ENCODE results near the gene LRRC51.

LRRC51 gene

DNA sequence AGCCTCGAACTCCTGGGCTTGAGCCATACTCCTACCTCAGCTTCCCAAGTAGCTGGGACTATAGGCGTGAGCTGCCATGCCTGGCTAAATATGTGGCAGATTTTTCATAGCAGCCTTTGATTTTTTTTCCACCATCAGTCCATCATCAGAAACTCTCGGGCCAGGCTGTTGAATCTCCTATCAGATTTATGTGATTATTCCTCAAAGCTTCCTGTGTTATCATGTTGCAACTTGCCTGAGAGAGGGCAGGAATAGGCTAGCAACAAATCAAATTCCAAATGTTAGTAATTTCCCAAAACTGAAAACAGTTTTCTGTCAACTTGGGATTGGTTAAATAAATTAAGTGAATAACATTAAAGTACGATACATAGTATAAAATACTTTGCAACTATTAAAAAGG, 3.4 kb downstream of the LRRC51 start:
- Histone ChIP-seq H3K9me3 (ENCODE audit: control insufficient read depth in 1 of 2, low read length in 2 of 2) (no peaks in the 10 kb centered on the region), H3K4me1 (ENCODE audit: control insufficient read depth in 1 of 2, insufficient read depth in 2 of 2, low read length in 2 of 2) (peaks cover under 1 to 8% of the 10 kb centered on the region in 2 donors), H3K27me3 (ENCODE audit: control insufficient read depth in 1 of 2, insufficient read depth in 2 of 2, low read length in 2 of 2) (no peaks in the 10 kb centered on the region), H3K9ac (ENCODE audit: low read depth in 1 of 2, low read length in 2 of 2) (no peak overlapping the region), H3K4me3 (ENCODE audit: low read depth in 1 of 2, low read length in 2 of 2) (no peak overlapping the region), H3K27ac (ENCODE audit: low read depth, low read length) (no peak overlapping the region), H3K36me3 (ENCODE audit: control insufficient read depth in 1 of 2, insufficient read depth in 2 of 2, low read length in 2 of 2) (peaks cover 7 to 8% of the 10 kb centered on the region in 2 donors)

DNA sequence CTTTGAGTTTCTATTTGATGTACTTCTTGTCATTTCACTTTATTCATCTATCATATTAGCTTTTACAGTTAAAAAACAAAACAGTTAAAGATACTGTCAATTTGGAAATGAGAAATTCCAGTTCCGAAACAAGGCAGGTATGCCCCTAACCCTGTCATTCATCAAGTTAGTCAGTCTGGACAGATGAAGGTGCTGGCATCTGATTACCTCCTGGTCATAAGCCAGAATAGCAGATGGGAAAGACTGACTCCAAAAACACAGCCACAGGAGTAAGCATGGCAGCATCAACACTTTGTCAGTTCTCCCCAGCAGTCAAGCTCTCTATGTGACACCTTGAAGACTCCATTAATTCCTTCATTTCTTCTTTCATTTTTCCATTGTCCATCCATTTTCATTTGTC, 4.3 kb downstream of the LRRC51 start:
- Histone ChIP-seq H3K4me1 (ENCODE audit: control insufficient read depth in 1 of 2, insufficient read depth in 2 of 2, low read length in 2 of 2) (peaks cover 2 to 7% of the 10 kb centered on the region in 2 donors), H3K4me3 (ENCODE audit: low read depth in 1 of 2, low read length in 2 of 2) (no peak overlapping the region), H3K9ac (ENCODE audit: low read depth in 1 of 2, low read length in 2 of 2) (no peak overlapping the region), H3K9me3 (ENCODE audit: control insufficient read depth in 1 of 2, low read length in 2 of 2) (no peaks in the 10 kb centered on the region), H3K27me3 (ENCODE audit: control insufficient read depth in 1 of 2, insufficient read depth in 2 of 2, low read length in 2 of 2) (no peaks in the 10 kb centered on the region), H3K27ac (ENCODE audit: low read depth, low read length) (no peak overlapping the region), H3K36me3 (ENCODE audit: control insufficient read depth in 1 of 2, insufficient read depth in 2 of 2, low read length in 2 of 2) (peaks cover 8 to 13% of the 10 kb centered on the region in 2 donors)

DNA sequence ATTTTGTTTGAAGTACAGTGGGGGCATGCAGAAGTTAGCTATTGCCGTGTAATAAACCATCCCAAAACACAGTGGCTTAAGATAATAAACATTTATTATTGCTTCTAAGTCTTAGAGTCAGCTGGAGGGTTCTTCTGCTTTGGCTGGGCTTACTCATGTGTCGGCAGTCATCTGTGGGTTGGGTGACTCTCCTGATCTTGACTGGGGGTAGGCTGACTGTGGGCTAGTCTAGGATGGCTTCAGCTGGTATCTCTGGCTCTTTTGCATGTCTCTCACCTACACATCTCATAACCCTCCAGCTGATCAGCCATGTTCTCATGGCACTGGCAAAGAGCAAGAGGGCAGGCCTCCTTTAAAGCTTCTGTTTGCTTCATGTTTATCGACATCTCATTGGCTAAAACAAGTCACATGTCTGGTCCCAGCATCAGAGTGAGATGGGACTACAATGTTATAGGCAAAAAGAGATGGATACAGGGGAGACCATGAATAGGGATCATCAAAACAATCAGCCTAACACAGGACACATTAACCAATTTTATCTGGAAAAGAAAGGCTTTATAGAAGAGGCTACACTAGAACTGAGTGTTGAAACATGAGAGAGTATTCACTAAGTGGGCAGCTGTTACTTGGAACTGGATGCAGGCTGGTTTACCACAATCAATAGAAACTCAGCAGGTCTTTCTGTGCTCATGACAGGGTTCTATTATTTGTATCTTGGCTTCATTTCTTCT, 5.1 kb downstream of the LRRC51 start:
- no peaks in the 10 kb centered on the region for H3K9me3 ChIP-seq (ENCODE audit: control insufficient read depth in 1 of 2, low read length in 2 of 2)
- H3K27me3 ChIP-seq (ENCODE audit: control insufficient read depth in 1 of 2, insufficient read depth in 2 of 2, low read length in 2 of 2): no peaks in the 10 kb centered on the region
- H3K27ac ChIP-seq (ENCODE audit: low read depth, low read length): no peak overlapping the region
- no peak overlapping the region for H3K9ac ChIP-seq (ENCODE audit: low read depth in 1 of 2, low read length in 2 of 2)
- H3K4me3 ChIP-seq (ENCODE audit: low read depth in 1 of 2, low read length in 2 of 2): no peak overlapping the region
- H3K36me3 ChIP-seq (ENCODE audit: control insufficient read depth in 1 of 2, insufficient read depth in 2 of 2, low read length in 2 of 2): peaks cover 8 to 18% of the 10 kb centered on the region in 2 donors
- H3K4me1 ChIP-seq (ENCODE audit: control insufficient read depth in 1 of 2, insufficient read depth in 2 of 2, low read length in 2 of 2): peaks cover 7 to 10% of the 10 kb centered on the region in 2 donors

DNA sequence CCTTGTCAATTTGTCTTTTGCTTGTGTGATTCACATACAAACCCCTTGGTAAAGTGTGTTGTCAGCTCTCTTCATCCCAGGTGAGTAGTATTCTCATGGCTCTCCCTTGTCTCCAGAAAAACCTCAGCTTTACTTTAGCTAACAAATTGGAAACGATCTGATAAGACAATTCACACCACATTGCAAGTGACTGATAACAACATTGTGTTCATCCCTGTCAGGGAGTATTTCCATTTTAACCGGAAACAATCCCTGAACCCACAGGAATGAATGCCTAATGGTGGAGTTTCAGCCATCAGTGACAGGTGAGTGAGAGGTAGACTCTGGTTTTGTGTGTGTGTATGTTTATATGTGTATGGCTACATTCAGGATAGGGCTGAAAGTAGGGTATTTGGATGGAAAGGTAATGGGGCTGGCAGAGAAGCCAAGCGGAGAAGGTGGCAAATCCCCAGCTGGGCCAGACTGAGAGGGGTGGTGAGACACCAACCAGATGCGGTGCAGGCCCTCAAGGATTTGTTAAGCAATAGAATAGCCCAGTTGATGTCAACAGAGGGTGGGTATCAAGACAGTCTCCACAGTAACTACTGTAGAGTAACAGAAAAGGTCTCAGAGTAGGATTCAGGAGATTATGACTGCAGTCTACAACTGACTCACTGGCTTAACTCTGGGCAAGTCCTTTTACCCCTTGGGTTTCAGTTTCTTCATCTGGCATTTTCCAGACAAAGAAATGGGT, 7.6 kb downstream of the LRRC51 start:
- Histone ChIP-seq H3K4me1 (ENCODE audit: control insufficient read depth in 1 of 2, insufficient read depth in 2 of 2, low read length in 2 of 2) (peaks cover 4 to 19% of the 10 kb centered on the region in 2 donors), H3K4me3 (ENCODE audit: low read depth in 1 of 2, low read length in 2 of 2) (no peak overlapping the region), H3K9me3 (ENCODE audit: control insufficient read depth in 1 of 2, low read length in 2 of 2) (no peaks in the 10 kb centered on the region), H3K27me3 (ENCODE audit: control insufficient read depth in 1 of 2, insufficient read depth in 2 of 2, low read length in 2 of 2) (no peaks in the 10 kb centered on the region), H3K9ac (ENCODE audit: low read depth in 1 of 2, low read length in 2 of 2) (no peak overlapping the region), H3K36me3 (ENCODE audit: control insufficient read depth in 1 of 2, insufficient read depth in 2 of 2, low read length in 2 of 2) (peaks cover 9 to 19% of the 10 kb centered on the region in 2 donors), H3K27ac (ENCODE audit: low read depth, low read length) (no peak overlapping the region)

DNA sequence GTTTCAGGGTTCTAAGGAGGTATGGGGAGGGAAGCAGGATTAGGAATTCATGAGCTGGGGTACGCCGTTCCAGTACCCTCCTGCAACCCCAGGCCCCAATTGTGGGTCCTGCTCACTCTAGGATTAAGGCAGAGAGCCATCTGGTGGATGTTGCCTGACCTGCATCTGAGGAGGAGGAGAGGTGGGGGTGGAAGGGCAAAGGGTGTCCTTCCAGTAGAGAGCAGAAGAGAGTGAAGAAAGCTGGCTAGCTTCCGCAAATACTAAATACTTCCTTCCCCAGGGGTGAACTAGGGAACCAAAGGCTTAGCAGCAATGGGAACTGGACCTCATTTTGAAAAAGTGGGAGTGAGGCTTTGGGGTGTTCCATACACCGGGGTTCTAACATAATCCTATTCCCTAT, 10.6 kb downstream of the LRRC51 start:
- H3K9me3 ChIP-seq (ENCODE audit: control insufficient read depth in 1 of 2, low read length in 2 of 2): no peaks in the 10 kb centered on the region
- H3K4me1 ChIP-seq (ENCODE audit: control insufficient read depth in 1 of 2, insufficient read depth in 2 of 2, low read length in 2 of 2): peaks cover 4 to 19% of the 10 kb centered on the region in 2 donors
- peaks cover 19 to 34% of the 10 kb centered on the region in 2 donors for H3K36me3 ChIP-seq (ENCODE audit: control insufficient read depth in 1 of 2, insufficient read depth in 2 of 2, low read length in 2 of 2)
- no peak overlapping the region for H3K4me3 ChIP-seq (ENCODE audit: low read depth in 1 of 2, low read length in 2 of 2)
- H3K27ac ChIP-seq (ENCODE audit: low read depth, low read length): no peak overlapping the region
- H3K9ac ChIP-seq (ENCODE audit: low read depth in 1 of 2, low read length in 2 of 2): peak overlapping the region in 1 of 2 donors; percentile 22
- no peaks in the 10 kb centered on the region for H3K27me3 ChIP-seq (ENCODE audit: control insufficient read depth in 1 of 2, insufficient read depth in 2 of 2, low read length in 2 of 2)

DNA sequence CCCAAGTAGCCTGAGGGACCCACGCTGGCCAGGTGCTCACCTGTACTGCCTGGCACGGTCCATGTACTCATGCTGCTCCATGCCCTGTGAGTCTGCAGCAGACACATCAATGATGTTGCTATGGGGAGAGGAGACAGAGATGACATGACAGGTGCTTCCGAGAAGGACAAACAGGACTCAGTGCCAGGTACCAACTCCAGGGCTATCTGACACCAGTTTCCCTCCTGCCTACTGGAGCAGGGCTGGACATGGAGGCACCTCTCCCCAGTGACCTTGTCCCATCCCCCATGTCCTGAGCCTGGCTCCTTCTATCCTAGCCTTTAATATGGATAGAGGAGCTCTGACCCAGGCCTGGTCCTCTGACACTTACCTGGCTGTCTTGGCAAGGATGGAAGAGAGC, 18.1 kb downstream of the LRRC51 start:
- H3K4me3 ChIP-seq (ENCODE audit: low read depth in 1 of 2, low read length in 2 of 2): no peak overlapping the region
- no peak overlapping the region for H3K27ac ChIP-seq (ENCODE audit: low read depth, low read length)
- H3K27me3 ChIP-seq (ENCODE audit: control insufficient read depth in 1 of 2, insufficient read depth in 2 of 2, low read length in 2 of 2): no peaks in the 10 kb centered on the region
- peaks cover 32 to 63% of the 10 kb centered on the region in 2 donors for H3K36me3 ChIP-seq (ENCODE audit: control insufficient read depth in 1 of 2, insufficient read depth in 2 of 2, low read length in 2 of 2)
- H3K4me1 ChIP-seq (ENCODE audit: control insufficient read depth in 1 of 2, insufficient read depth in 2 of 2, low read length in 2 of 2): peaks cover 33 to 36% of the 10 kb centered on the region in 2 donors
- H3K9me3 ChIP-seq (ENCODE audit: control insufficient read depth in 1 of 2, low read length in 2 of 2): no peaks in the 10 kb centered on the region
- no peak overlapping the region for H3K9ac ChIP-seq (ENCODE audit: low read depth in 1 of 2, low read length in 2 of 2)

DNA sequence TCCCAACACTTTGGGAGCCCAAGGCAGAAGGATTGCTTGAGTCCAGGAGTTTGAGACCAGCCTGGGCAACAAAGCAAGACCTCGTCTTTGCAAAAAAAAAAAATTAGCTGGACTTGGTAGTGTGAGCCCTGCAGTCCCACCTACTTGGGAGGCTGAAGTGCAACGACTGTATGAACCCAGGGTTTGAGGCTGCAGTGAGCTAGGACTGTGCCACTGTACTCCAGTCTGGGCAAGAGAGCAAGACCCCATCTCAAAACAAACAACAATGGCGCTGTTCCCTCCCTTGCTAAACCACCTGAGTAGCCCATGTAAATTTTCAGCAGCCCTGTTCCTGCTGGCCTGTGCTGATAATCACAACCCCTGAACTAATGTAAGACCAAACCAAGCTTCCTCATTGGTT, 19.4 kb downstream of the LRRC51 start:
- Histone ChIP-seq H3K9ac (ENCODE audit: low read depth in 1 of 2, low read length in 2 of 2) (no peak overlapping the region), H3K27me3 (ENCODE audit: control insufficient read depth in 1 of 2, insufficient read depth in 2 of 2, low read length in 2 of 2) (no peaks in the 10 kb centered on the region), H3K9me3 (ENCODE audit: control insufficient read depth in 1 of 2, low read length in 2 of 2) (no peaks in the 10 kb centered on the region), H3K4me1 (ENCODE audit: control insufficient read depth in 1 of 2, insufficient read depth in 2 of 2, low read length in 2 of 2) (peaks cover 35 to 40% of the 10 kb centered on the region in 2 donors), H3K4me3 (ENCODE audit: low read depth in 1 of 2, low read length in 2 of 2) (no peak overlapping the region), H3K36me3 (ENCODE audit: control insufficient read depth in 1 of 2, insufficient read depth in 2 of 2, low read length in 2 of 2) (peaks cover 30 to 54% of the 10 kb centered on the region in 2 donors), H3K27ac (ENCODE audit: low read depth, low read length) (no peak overlapping the region)

DNA sequence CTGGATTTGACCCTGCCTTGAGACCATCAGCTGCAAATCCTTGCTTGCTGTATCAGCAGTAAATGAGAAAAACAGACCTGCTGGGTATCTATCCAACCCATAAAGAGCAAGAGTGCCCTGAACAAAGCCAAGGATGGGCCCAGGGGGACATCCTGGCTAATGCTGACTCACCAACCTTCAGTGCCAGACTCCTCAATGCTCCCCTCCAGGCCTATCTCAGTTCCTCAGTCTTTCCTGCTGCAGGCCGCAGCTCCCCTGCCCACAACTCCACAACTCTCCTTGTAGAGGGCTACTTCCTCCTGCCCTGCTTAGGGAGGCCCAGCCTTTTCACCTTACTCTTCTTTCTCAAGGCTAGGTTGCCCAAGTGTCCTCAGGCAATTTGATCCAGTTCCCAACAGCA, 19.8 kb downstream of the LRRC51 start:
- H3K9me3 ChIP-seq (ENCODE audit: control insufficient read depth in 1 of 2, low read length in 2 of 2): no peaks in the 10 kb centered on the region
- H3K27ac ChIP-seq (ENCODE audit: low read depth, low read length): no peak overlapping the region
- peaks cover 35 to 40% of the 10 kb centered on the region in 2 donors for H3K4me1 ChIP-seq (ENCODE audit: control insufficient read depth in 1 of 2, insufficient read depth in 2 of 2, low read length in 2 of 2)
- H3K9ac ChIP-seq (ENCODE audit: low read depth in 1 of 2, low read length in 2 of 2): no peak overlapping the region
- H3K27me3 ChIP-seq (ENCODE audit: control insufficient read depth in 1 of 2, insufficient read depth in 2 of 2, low read length in 2 of 2): no peaks in the 10 kb centered on the region
- no peak overlapping the region for H3K4me3 ChIP-seq (ENCODE audit: low read depth in 1 of 2, low read length in 2 of 2)
- H3K36me3 ChIP-seq (ENCODE audit: control insufficient read depth in 1 of 2, insufficient read depth in 2 of 2, low read length in 2 of 2): peaks cover 26 to 50% of the 10 kb centered on the region in 2 donors

DNA sequence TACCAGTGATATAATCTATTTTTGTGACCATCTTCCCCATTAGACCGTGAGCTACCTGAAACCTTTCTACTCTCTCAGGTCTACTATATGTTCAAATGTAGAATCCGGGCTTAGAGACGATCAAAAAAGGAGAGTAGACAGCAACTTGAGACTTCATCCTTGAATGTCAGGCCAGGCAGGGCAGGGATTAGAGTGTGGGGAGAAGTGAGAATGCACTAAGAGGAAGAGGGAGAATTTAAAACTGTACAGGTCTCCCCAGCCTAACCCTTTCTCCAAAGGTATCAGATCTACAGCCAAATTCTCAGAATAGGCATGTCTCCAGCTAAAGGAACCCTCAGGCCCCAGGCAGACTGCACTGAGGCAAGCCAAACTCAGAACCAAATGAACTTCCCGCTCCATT, 21.5 kb downstream of the LRRC51 start:
- no peak overlapping the region for H3K27ac ChIP-seq (ENCODE audit: low read depth, low read length)
- H3K36me3 ChIP-seq (ENCODE audit: control insufficient read depth in 1 of 2, insufficient read depth in 2 of 2, low read length in 2 of 2): peaks cover 23 to 40% of the 10 kb centered on the region in 2 donors
- H3K9me3 ChIP-seq (ENCODE audit: control insufficient read depth in 1 of 2, low read length in 2 of 2): no peaks in the 10 kb centered on the region
- peak overlapping the region; percentile 91 to 99 for H3K9ac ChIP-seq (ENCODE audit: low read depth in 1 of 2, low read length in 2 of 2)
- H3K4me1 ChIP-seq (ENCODE audit: control insufficient read depth in 1 of 2, insufficient read depth in 2 of 2, low read length in 2 of 2): peaks cover 35 to 40% of the 10 kb centered on the region in 2 donors
- H3K4me3 ChIP-seq (ENCODE audit: low read depth in 1 of 2, low read length in 2 of 2): peak overlapping the region; percentile 91 to 93
- H3K27me3 ChIP-seq (ENCODE audit: control insufficient read depth in 1 of 2, insufficient read depth in 2 of 2, low read length in 2 of 2): no peaks in the 10 kb centered on the region

DNA sequence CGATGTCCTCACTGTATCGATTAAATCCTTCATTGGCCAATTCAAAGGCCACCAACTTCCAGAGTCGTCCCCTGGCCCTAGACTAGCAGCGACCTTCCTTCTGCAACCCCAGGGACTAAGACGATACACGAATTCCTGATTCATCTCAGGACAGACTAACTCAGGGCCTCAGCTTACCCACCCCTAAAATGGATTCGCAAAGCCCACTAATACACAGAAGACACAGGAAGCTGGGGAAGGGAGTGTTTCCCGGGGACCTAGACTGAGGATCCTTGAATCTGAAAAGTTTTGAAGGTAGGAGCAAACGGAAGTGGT, 21.9 kb downstream of the LRRC51 start:
- peaks cover 35 to 40% of the 10 kb centered on the region in 2 donors for H3K4me1 ChIP-seq (ENCODE audit: control insufficient read depth in 1 of 2, insufficient read depth in 2 of 2, low read length in 2 of 2)
- H3K9ac ChIP-seq (ENCODE audit: low read depth in 1 of 2, low read length in 2 of 2): peak overlapping the region; percentile 91 to 99
- H3K9me3 ChIP-seq (ENCODE audit: control insufficient read depth in 1 of 2, low read length in 2 of 2): no peaks in the 10 kb centered on the region
- peak overlapping the region; percentile 91 for H3K27ac ChIP-seq (ENCODE audit: low read depth, low read length)
- H3K36me3 ChIP-seq (ENCODE audit: control insufficient read depth in 1 of 2, insufficient read depth in 2 of 2, low read length in 2 of 2): peaks cover 19 to 40% of the 10 kb centered on the region in 2 donors
- H3K4me3 ChIP-seq (ENCODE audit: low read depth in 1 of 2, low read length in 2 of 2): peak overlapping the region; percentile 91 to 93
- H3K27me3 ChIP-seq (ENCODE audit: control insufficient read depth in 1 of 2, insufficient read depth in 2 of 2, low read length in 2 of 2): no peaks in the 10 kb centered on the region
